Esophagus (tissue), 2 donors: ENCODE results near the gene ZNF319. TPM values are rescaled to one million over a fixed set of nuclear protein-coding genes. Genes with fewer than 3 reads are reported as not detected.
A peak's percentile ranks its signal among the peaks of the same experiment; 100 is the strongest.

Source experiments
- H3K27ac ChIP-seq, 2 donors: one replicate each; pipeline ENCODE4 v1.5.1; 2013; ENCODE audit warnings: low read depth in 2 of 2, mild to moderate bottlenecking in 2 of 2, inconsistent platforms in 1 of 2, low read length in 1 of 2, moderate library complexity in 1 of 2
- H3K27me3 ChIP-seq, 2 donors: one replicate each; pipeline ENCODE4 v1.6.1; 2013; ENCODE audit warnings: low read length in 2 of 2, control low read depth in 1 of 2, mild to moderate bottlenecking in 1 of 2; ENCODE audit not compliant: insufficient read depth in 2 of 2, control insufficient read depth in 1 of 2
- H3K36me3 ChIP-seq, 2 donors: one replicate each; pipeline ENCODE4 v1.6.1; 2013; ENCODE audit warnings: low read length in 1 of 2; ENCODE audit not compliant: control insufficient read depth in 2 of 2, insufficient read depth in 2 of 2
- H3K4me1 ChIP-seq, 2 donors: one replicate each; pipeline ENCODE4 v1.6.1; 2013; ENCODE audit warnings: low read length in 1 of 2; ENCODE audit not compliant: control insufficient read depth in 2 of 2, insufficient read depth in 2 of 2
- H3K4me3 ChIP-seq, 2 donors: one replicate each; pipeline ENCODE4 v1.5.1; 2013; ENCODE audit warnings: low read length in 2 of 2, mild to moderate bottlenecking in 2 of 2, low read depth in 1 of 2, moderate library complexity in 1 of 2
- H3K9me3 ChIP-seq, 2 donors: one replicate each; pipeline ENCODE4 v1.6.1; 2013; ENCODE audit warnings: mild to moderate bottlenecking in 2 of 2, low read depth in 1 of 2, low read length in 1 of 2, moderate library complexity in 1 of 2; ENCODE audit not compliant: control insufficient read depth in 2 of 2, insufficient read depth in 1 of 2
- WGBS, 2 donors: extraction: QIAGEN DNeasy Blood & Tissue Kit; methylation state at CpG; one replicate each; pipeline ENCODE4 v1.1.7; 2013; 5-methylcytosine and 5-hydroxymethylcytosine counted together
- polyA plus RNA-seq, 2 donors: library from polyadenylated mRNA; stranded (reverse); fragments of 200-250 nt; gene quantifications; one replicate each; pipeline ENCODE4 v1.2.3, GENCODE V29; 2013
- donor health status: healthy with polysubstance abuse.
- donor health status: Bipolar disorder and iron deficiency.

The ZNF319 gene
- polyA plus RNA-seq, 2 donors = 2.5 to 3.7 TPM

- H3K4me1 ChIP-seq = peaks cover 8 to 14% of the 10 kb centered on the region in 2 donors
- peak overlapping the region in 1 of 2 donors; percentile 63 for H3K27ac ChIP-seq
- no peaks in the 10 kb centered on the region for H3K9me3 ChIP-seq
- H3K4me3 ChIP-seq = no peak overlapping the region
- H3K36me3 ChIP-seq = peaks cover 0 to 8% of the 10 kb centered on the region in 2 donors
- H3K27me3 ChIP-seq = no peaks in the 10 kb centered on the region
- WGBS, 2 donors = 20 to 23% methylated on average over 18 of the region's 18 CpGs
Measured at GRCh38 chr16:58022601-58023371, 22.3 kb upstream of the ZNF319 start.

GRCh38 chr16:58021661-58022551 is 21.4 kb upstream of the ZNF319 start:
- peaks cover 0 to 8% of the 10 kb centered on the region in 2 donors for H3K36me3 ChIP-seq
- no peak overlapping the region for H3K4me3 ChIP-seq
- H3K27me3 ChIP-seq = no peaks in the 10 kb centered on the region
- H3K9me3 ChIP-seq = no peaks in the 10 kb centered on the region
- H3K4me1 ChIP-seq = peaks cover 4 to 11% of the 10 kb centered on the region in 2 donors
- peak overlapping the region in 1 of 2 donors; percentile 17 for H3K27ac ChIP-seq
- WGBS, 2 donors = 68 to 72% methylated on average over 8 of the region's 8 CpGs

GRCh38 chr16:58020628-58021521 is 20.4 kb upstream of the ZNF319 start:
- Histone ChIP-seq H3K4me3 (no peak overlapping the region), H3K27ac (no peak overlapping the region), H3K36me3 (peaks cover 0 to 8% of the 10 kb centered on the region in 2 donors), H3K4me1 (peaks cover 0 to 9% of the 10 kb centered on the region in 2 donors), H3K27me3 (no peaks in the 10 kb centered on the region), H3K9me3 (no peaks in the 10 kb centered on the region)
- 53 to 58% methylated on average over 8 of the region's 8 CpGs for WGBS, 2 donors

DNA sequence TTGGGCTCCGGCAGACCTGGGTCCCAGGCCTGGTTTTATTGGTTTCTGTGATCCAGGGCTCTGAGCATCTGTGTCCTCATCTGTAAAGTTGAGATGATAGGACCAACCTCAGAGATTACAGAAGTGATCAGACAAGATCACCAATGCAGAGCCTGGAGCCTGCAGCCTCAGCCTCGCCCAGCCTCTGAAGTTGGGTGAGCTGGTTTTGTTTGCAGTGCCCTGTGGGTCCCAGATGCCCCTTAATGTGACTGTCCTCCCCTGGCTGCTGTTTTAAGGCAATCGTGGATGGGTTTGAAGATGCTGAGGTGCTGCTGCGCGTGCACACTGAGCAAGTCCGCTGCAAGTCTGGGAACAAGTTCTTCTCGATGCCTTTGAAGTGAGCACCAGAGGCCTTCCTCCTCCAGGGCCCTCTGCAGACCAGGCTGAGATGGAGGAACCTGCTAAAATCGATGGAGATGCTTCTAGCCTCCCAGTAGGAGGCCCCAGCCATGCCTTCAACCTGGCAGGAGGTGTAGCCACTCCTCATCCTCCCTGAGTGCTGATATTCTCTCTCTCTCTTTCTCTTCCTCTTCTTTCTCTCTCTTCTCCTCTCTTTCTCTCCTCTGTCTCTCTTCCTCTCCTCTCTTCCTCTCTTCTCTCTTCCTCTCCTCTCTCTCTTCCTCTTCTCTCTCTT is 19.5 kb upstream of the ZNF319 start:
- Histone ChIP-seq H3K4me3 (no peak overlapping the region), H3K4me1 (peaks cover 0 to 8% of the 10 kb centered on the region in 2 donors), H3K9me3 (no peaks in the 10 kb centered on the region), H3K36me3 (peaks cover 0 to 8% of the 10 kb centered on the region in 2 donors), H3K27ac (no peak overlapping the region), H3K27me3 (no peaks in the 10 kb centered on the region)
- 79 to 81% methylated on average over 8 of the region's 8 CpGs for WGBS, 2 donors

- H3K36me3 ChIP-seq = peaks cover 0 to 8% of the 10 kb centered on the region in 2 donors
- H3K27ac ChIP-seq = no peak overlapping the region
- no peaks in the 10 kb centered on the region for H3K27me3 ChIP-seq
- peaks cover 0 to 4% of the 10 kb centered on the region in 2 donors for H3K4me1 ChIP-seq
- WGBS, 2 donors = 83 to 85% methylated on average over 7 of the region's 7 CpGs
- no peak overlapping the region for H3K4me3 ChIP-seq
- H3K9me3 ChIP-seq = no peaks in the 10 kb centered on the region
Measured at GRCh38 chr16:58018803-58019202, 18.3 kb upstream of the ZNF319 start.

- Histone ChIP-seq H3K27me3 (no peaks in the 10 kb centered on the region), H3K36me3 (peaks cover 4 to 14% of the 10 kb centered on the region in 2 donors), H3K9me3 (no peaks in the 10 kb centered on the region), H3K27ac (no peak overlapping the region), H3K4me1 (peaks cover 0 to 3% of the 10 kb centered on the region in 2 donors), H3K4me3 (no peak overlapping the region)
- 68% methylated on average over 12 of the region's 12 CpGs for WGBS, 2 donors
Measured at GRCh38 chr16:58016840-58017446, 16.5 kb upstream of the ZNF319 start.

- H3K27me3 ChIP-seq = no peaks in the 10 kb centered on the region
- no peak overlapping the region for H3K4me3 ChIP-seq
- 85 to 89% methylated on average over 9 of the region's 9 CpGs for WGBS, 2 donors
- no peaks in the 10 kb centered on the region for H3K4me1 ChIP-seq
- peaks cover 4 to 21% of the 10 kb centered on the region in 2 donors for H3K36me3 ChIP-seq
- H3K9me3 ChIP-seq = no peaks in the 10 kb centered on the region
- no peak overlapping the region for H3K27ac ChIP-seq
Measured at GRCh38 chr16:58013201-58013956, 12.9 kb upstream of the ZNF319 start.

DNA sequence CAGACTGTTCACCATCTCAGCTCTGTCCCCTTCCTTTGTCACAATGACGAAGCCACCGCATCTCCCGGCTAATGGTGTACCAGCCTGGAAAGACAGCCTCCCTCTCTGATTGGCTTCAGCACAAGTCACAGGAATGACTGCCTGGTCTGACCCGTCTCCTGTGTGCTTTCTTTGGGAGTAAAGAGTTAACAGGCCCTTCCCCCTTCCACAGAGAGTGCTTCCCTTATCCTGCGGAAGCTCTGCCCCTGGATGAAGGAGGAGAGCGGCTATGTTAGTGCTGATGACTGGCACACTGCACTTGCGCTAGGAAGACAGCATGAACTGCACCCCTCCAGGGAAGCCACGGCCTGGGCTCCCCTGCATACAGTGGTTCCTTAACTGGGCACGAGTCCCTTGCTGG is 12.0 kb upstream of the ZNF319 start:
- no peaks in the 10 kb centered on the region for H3K27me3 ChIP-seq
- no peaks in the 10 kb centered on the region for H3K9me3 ChIP-seq
- H3K4me1 ChIP-seq = no peaks in the 10 kb centered on the region
- 82 to 85% methylated on average over 9 of the region's 9 CpGs for WGBS, 2 donors
- H3K36me3 ChIP-seq = peaks cover 4 to 21% of the 10 kb centered on the region in 2 donors
- H3K4me3 ChIP-seq = no peak overlapping the region
- no peak overlapping the region for H3K27ac ChIP-seq
